ENCODE data around the gene WNT1.

DNA sequence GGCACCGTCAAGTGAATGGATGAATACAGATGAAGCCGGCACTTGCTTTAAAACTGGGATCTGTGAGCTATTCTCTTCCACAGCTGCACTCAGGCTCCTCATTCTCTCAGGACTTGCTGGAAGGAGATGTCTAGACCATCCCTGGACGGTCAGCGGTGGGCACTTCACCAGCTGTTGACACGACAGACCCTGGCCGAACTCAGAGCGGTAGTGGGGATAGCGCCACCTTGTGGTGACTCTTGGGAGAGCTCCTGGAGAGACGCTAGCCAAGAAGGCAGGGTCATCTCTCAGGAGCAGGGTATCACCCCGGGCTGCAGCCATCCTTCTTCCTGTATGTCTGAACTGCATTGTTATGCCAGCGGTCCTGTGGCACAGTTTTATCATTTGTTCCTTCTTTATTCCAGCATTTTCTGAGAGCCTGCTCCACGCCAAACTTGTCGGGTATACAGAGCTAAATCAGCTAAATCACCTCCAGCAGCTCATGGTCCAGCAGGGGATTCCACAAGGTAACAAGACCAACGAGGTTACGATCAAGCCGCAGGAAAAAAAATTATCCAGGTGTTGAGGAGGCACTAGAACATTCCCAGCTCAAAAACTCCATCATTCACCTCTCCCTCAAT lies 10.0 kb downstream of the WNT1 start:
- no peak for TF ChIP-seq GABPA (IDR thresholded peaks at IDR 0.05; ENCODE audit: low read depth)
- TF ChIP-seq POLR2AphosphoS5 (IDR thresholded peaks at IDR 0.05; ENCODE audit: low read depth): no peak
- TF ChIP-seq, protein P1, sequence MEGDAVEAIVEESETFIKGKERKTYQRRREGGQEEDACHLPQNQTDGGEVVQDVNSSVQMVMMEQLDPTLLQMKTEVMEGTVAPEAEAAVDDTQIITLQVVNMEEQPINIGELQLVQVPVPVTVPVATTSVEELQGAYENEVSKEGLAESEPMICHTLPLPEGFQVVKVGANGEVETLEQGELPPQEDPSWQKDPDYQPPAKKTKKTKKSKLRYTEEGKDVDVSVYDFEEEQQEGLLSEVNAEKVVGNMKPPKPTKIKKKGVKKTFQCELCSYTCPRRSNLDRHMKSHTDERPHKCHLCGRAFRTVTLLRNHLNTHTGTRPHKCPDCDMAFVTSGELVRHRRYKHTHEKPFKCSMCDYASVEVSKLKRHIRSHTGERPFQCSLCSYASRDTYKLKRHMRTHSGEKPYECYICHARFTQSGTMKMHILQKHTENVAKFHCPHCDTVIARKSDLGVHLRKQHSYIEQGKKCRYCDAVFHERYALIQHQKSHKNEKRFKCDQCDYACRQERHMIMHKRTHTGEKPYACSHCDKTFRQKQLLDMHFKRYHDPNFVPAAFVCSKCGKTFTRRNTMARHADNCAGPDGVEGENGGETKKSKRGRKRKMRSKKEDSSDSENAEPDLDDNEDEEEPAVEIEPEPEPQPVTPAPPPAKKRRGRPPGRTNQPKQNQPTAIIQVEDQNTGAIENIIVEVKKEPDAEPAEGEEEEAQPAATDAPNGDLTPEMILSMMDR (IDR thresholded peaks at IDR 0.05; ENCODE audit: insufficient read depth, low read length): peak; percentile 94
- TF ChIP-seq SPI1 (IDR thresholded peaks at IDR 0.05; ENCODE audit: borderline replicate concordance, low read depth): no peak
